HepG2 (cell line): ENCODE results near the gene HS3ST3B1. TPM values are rescaled to one million over a fixed set of nuclear protein-coding genes. Genes with fewer than 3 reads are reported as not detected.

Experiments
- FLYWCH1 ChIP-seq: sonication (generic); formaldehyde crosslinking; IDR thresholded peaks from 2 replicates; pipeline ENCODE4 v1.8.1; 2023; ENCODE audit warnings: mild to moderate bottlenecking, missing genetic modification reagents
- MBD4 ChIP-seq: IDR thresholded peaks from 2 replicates; pipeline ENCODE4 v1.6.1; 2012; ENCODE audit warnings: low read length, inconsistent platforms, borderline replicate concordance
- POLR2AphosphoS2 ChIP-seq: IDR thresholded peaks from 2 replicates; pipeline ENCODE4 v1.6.1; 2011; ENCODE audit warnings: low read depth, low read length, improper control_type of control experiment
- RXRB ChIP-seq: IDR thresholded peaks from 2 replicates; pipeline ENCODE4 v1.6.1; 2016; ENCODE audit warnings: borderline replicate concordance, missing genetic modification reagents, missing compliant biosample characterization
- SIN3B ChIP-seq: fragments of 150-350 bp; IDR thresholded peaks from 2 replicates; pipeline ENCODE4 v1.6.1; 2014; ENCODE audit warnings: low read length
- SNAPC5 ChIP-seq: sonication (generic); formaldehyde crosslinking; IDR thresholded peaks from 2 replicates; pipeline ENCODE4 v1.8.1; 2023; ENCODE audit warnings: mild to moderate bottlenecking, missing genetic modification reagents, borderline replicate concordance
- SSRP1 ChIP-seq: IDR thresholded peaks from 2 replicates; pipeline ENCODE4 v1.6.1; 2016; ENCODE audit warnings: control low read depth
- USF2 ChIP-seq, 2 experiments: sonication (generic) in 1 of 2; formaldehyde crosslinking in 1 of 2; IDR thresholded peaks; 2 replicates each; pipeline versions ENCODE4 v1.5.1 to v1.6.1; 2011 to 2020; ENCODE audit warnings: borderline replicate concordance in 1 of 2, low read depth in 1 of 2, low read length in 1 of 2, mild to moderate bottlenecking in 1 of 2, missing genetic modification reagents in 1 of 2, moderate library complexity in 1 of 2
- ZHX1 ChIP-seq: sonication (generic); formaldehyde crosslinking; IDR thresholded peaks from 2 replicates; pipeline ENCODE4 v1.8.1; 2022; ENCODE audit warnings: low read depth, mild to moderate bottlenecking, missing genetic modification reagents
- ZNF124 ChIP-seq: sonication (generic); formaldehyde crosslinking; IDR thresholded peaks from 2 replicates; pipeline ENCODE4 v1.4.0; 2020; ENCODE audit warnings: missing genetic modification reagents
- ZNF430 ChIP-seq: sonication (generic); formaldehyde crosslinking; IDR thresholded peaks from 2 replicates; pipeline ENCODE4 v1.9.0; 2021; ENCODE audit warnings: mild to moderate bottlenecking, missing genetic modification reagents
- ZNF44 ChIP-seq: sonication (generic); formaldehyde crosslinking; IDR thresholded peaks from 2 replicates; pipeline ENCODE4 v1.5.1; 2020; ENCODE audit warnings: mild to moderate bottlenecking, missing genetic modification reagents
- polyA plus RNA-seq, 8 experiments: library from polyadenylated mRNA; depleted of rRNA in 3 of 8; stranded (reverse) in 7 of 8; unstranded in 1 of 8; fragments of >200 nt; fragmentation: Illumina TruSeq in 4 of 8; extraction: Trizol in 4 of 8; gene quantifications; 2 replicates each; pipeline versions ENCODE4 v1.2.1 to v1.2.3, GENCODE V29; 2011 to 2016; ENCODE audit warnings: low read depth in 4 of 8, missing spikeins in 1 of 8, mixed read lengths in 1 of 8; ENCODE audit not compliant: insufficient read depth in 1 of 8
- total RNA-seq, 5 experiments: library from RNA; depleted of rRNA; stranded (reverse); fragments of >200 nt; fragmentation: Illumina TruSeq; extraction: Trizol; gene quantifications; 2 replicates each; pipeline ENCODE4 v1.2.3, GENCODE V29; 2016; ENCODE audit warnings: low read depth in 1 of 5
- TF ChIP-seq, protein P1 (sequence below): sonication (generic); formaldehyde crosslinking; IDR thresholded peaks from 2 replicates; pipeline ENCODE4 v1.5.0; 2020; ENCODE audit warnings: mild to moderate bottlenecking, missing genetic modification reagents
- TF ChIP-seq, protein P2 (sequence below): sonication (generic); formaldehyde crosslinking; IDR thresholded peaks from 2 replicates; pipeline ENCODE4 v1.9.0; 2021; ENCODE audit warnings: missing genetic modification reagents, borderline replicate concordance
- TF ChIP-seq, protein P3 (sequence below): sonication (generic); formaldehyde crosslinking; IDR thresholded peaks from 2 replicates; pipeline ENCODE4 v1.4.0; 2020; ENCODE audit warnings: mild to moderate bottlenecking, missing genetic modification reagents, borderline replicate concordance
- TF ChIP-seq, protein P4 (sequence below): sonication (generic); formaldehyde crosslinking; IDR thresholded peaks from 2 replicates; pipeline ENCODE4 v1.5.1; 2020; ENCODE audit warnings: missing genetic modification reagents, mild to moderate bottlenecking, borderline replicate concordance

The HS3ST3B1 gene
- total and polyA plus RNA-seq, 2 of the 13 experiments (the other 11 are each of a cell fraction or from before 2014, with no cell fraction given), result 15.7 to 39.5 TPM

DNA sequence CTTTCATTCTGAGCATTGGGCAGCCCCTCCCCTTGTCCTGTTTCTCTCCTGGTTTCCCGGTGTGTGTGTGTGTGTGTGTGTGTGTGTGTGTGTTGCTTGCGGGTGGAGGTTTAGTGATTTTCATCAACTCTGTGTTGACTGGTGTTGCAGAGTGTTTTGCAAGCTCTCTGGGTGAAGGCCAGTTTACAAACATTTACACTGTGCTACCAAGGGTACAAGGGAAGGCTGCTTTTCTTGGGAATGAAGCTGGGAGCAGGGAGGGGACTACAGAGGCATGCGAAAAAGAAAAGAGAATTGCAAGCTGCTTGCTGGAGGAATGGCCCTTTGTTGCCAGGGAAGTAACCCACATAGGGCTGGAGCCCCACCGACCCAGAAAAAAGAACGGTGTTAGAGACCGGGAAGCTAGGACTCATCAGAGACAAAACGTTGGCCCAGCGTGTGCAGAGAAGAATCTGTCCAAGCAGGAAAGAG is 29.6 kb downstream of the HS3ST3B1 start (continued):
- TF ChIP-seq SIN3B (no peak), MBD4 (no peak), ZNF44 (CRISPR knock-in tag) (no peak), ZHX1 (CRISPR knock-in tag) (no peak), RXRB (no peak; the same call in 1 of the 2 replicates), SNAPC5 (CRISPR knock-in tag) (no peak), USF2 (IDR thresholded peaks at IDR 0.05; ENCODE audit: low read depth, low read length) (no peak), USF2 (CRISPR knock-in tag; IDR thresholded peaks at IDR 0.05; ENCODE audit: borderline replicate concordance) (no peak), SSRP1 (CRISPR knock-in tag) (no peak), FLYWCH1 (CRISPR knock-in tag) (no peak), ZNF430 (no peak), POLR2AphosphoS2 (no peak), ZNF124 (CRISPR knock-in tag) (no peak)
- TF ChIP-seq, protein P1, sequence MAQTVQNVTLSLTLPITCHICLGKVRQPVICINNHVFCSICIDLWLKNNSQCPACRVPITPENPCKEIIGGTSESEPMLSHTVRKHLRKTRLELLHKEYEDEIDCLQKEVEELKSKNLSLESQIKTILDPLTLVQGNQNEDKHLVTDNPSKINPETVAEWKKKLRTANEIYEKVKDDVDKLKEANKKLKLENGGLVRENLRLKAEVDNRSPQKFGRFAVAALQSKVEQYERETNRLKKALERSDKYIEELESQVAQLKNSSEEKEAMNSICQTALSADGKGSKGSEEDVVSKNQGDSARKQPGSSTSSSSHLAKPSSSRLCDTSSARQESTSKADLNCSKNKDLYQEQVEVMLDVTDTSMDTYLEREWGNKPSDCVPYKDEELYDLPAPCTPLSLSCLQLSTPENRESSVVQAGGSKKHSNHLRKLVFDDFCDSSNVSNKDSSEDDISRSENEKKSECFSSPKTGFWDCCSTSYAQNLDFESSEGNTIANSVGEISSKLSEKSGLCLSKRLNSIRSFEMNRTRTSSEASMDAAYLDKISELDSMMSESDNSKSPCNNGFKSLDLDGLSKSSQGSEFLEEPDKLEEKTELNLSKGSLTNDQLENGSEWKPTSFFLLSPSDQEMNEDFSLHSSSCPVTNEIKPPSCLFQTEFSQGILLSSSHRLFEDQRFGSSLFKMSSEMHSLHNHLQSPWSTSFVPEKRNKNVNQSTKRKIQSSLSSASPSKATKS (CRISPR knock-in tag), result no peak
- TF ChIP-seq, protein P2, sequence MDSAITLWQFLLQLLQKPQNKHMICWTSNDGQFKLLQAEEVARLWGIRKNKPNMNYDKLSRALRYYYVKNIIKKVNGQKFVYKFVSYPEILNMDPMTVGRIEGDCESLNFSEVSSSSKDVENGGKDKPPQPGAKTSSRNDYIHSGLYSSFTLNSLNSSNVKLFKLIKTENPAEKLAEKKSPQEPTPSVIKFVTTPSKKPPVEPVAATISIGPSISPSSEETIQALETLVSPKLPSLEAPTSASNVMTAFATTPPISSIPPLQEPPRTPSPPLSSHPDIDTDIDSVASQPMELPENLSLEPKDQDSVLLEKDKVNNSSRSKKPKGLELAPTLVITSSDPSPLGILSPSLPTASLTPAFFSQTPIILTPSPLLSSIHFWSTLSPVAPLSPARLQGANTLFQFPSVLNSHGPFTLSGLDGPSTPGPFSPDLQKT, result no peak
- TF ChIP-seq, protein P3, sequence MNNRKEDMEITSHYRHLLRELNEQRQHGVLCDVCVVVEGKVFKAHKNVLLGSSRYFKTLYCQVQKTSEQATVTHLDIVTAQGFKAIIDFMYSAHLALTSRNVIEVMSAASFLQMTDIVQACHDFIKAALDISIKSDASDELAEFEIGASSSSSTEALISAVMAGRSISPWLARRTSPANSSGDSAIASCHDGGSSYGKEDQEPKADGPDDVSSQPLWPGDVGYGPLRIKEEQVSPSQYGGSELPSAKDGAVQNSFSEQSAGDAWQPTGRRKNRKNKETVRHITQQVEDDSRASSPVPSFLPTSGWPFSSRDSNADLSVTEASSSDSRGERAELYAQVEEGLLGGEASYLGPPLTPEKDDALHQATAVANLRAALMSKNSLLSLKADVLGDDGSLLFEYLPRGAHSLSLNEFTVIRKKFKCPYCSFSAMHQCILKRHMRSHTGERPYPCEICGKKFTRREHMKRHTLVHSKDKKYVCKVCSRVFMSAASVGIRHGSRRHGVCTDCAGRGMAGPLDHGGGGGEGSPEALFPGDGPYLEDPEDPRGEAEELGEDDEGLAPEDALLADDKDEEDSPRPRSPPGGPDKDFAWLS (CRISPR knock-in tag), result no peak
- TF ChIP-seq, protein P4, sequence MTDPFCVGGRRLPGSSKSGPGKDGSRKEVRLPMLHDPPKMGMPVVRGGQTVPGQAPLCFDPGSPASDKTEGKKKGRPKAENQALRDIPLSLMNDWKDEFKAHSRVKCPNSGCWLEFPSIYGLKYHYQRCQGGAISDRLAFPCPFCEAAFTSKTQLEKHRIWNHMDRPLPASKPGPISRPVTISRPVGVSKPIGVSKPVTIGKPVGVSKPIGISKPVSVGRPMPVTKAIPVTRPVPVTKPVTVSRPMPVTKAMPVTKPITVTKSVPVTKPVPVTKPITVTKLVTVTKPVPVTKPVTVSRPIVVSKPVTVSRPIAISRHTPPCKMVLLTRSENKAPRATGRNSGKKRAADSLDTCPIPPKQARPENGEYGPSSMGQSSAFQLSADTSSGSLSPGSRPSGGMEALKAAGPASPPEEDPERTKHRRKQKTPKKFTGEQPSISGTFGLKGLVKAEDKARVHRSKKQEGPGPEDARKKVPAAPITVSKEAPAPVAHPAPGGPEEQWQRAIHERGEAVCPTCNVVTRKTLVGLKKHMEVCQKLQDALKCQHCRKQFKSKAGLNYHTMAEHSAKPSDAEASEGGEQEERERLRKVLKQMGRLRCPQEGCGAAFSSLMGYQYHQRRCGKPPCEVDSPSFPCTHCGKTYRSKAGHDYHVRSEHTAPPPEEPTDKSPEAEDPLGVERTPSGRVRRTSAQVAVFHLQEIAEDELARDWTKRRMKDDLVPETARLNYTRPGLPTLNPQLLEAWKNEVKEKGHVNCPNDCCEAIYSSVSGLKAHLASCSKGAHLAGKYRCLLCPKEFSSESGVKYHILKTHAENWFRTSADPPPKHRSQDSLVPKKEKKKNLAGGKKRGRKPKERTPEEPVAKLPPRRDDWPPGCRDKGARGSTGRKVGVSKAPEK (CRISPR knock-in tag), result no peak
